ENCODE results near the gene FBN2. TPM values are rescaled to one million over a fixed set of nuclear protein-coding genes. Genes with fewer than 3 reads are reported as not detected.

The FBN2 gene
- total and polyA plus RNA-seq, 2 of the 4 experiments (the other 2 are of a cell fraction) = 26.7 to 69.0 TPM

- peak overlapping the region; percentile 41; the same call in 1 of the 2 replicates for H3K18ac ChIP-seq (ENCODE audit: low read depth, low read length)
- no peak overlapping the region for H3K56ac ChIP-seq (ENCODE audit: extremely low read depth, insufficient read depth, low read length)
- ATAC-seq (ENCODE audit: low read depth) = peak; percentile 32; the same call in 1 of the 2 replicates
- H3K9me3 ChIP-seq (ENCODE audit: control insufficient read depth, insufficient read depth, low read length) = no peaks in the 10 kb centered on the region
- H2BK5ac ChIP-seq (ENCODE audit: low read depth, low read length, poor library complexity, severe bottlenecking) = peak overlapping the region; percentile 5
- peak; percentile 42 for DNase-seq
- no peak overlapping the region for H3K4me3 ChIP-seq (ENCODE audit: insufficient read depth, low read depth, low read length)
- no peak overlapping the region for H3K9ac ChIP-seq (ENCODE audit: low read depth, low read length)
- no peak overlapping the region; the same call in 1 of the 2 replicates for H3K14ac ChIP-seq (replicated peaks; ENCODE audit: low read depth, low read length)
- TF ChIP-seq MAZ (IDR thresholded peaks at IDR 0.05; ENCODE audit: borderline replicate concordance, low read depth, low read length) (no peak), MXI1 (IDR thresholded peaks at IDR 0.05; ENCODE audit: borderline replicate concordance, low read depth, low read length) (no peak), MAFK (IDR thresholded peaks at IDR 0.05; ENCODE audit: low read depth, low read length) (no peak), USF2 (IDR thresholded peaks at IDR 0.05; ENCODE audit: low read depth, low read length) (no peak), RAD21 (IDR thresholded peaks at IDR 0.05; ENCODE audit: low read length) (no peak), ELK1 (IDR thresholded peaks at IDR 0.05; ENCODE audit: borderline replicate concordance, low read depth, low read length) (no peak), FOS (IDR thresholded peaks at IDR 0.05; ENCODE audit: low read depth, low read length) (no peak), CEBPB (IDR thresholded peaks at IDR 0.05; ENCODE audit: low read depth, low read length) (no peak)
- no peak overlapping the region for H2BK120ac ChIP-seq (ENCODE audit: low read depth, low read length)
- H3K4me1 ChIP-seq (ENCODE audit: control insufficient read depth, insufficient read depth, low read length) = peaks cover 2% of the 10 kb centered on the region
- H2AK5ac ChIP-seq (ENCODE audit: low read depth, low read length) = no peak overlapping the region
- no peak overlapping the region for H3K4me2 ChIP-seq (ENCODE audit: low read depth, low read length)
- no TSS peak for BruUV-seq (replicated peaks)
- no peak overlapping the region for H2AFZ ChIP-seq (replicated peaks; ENCODE audit: low read length, poor library complexity)
- WGBS, 2 experiments (ENCODE audit: extremely low coverage in 2 of 2, insufficient read length in 1 of 2) = no CpG with 5 or more reads among the region's 2 CpGs
- no peak overlapping the region for H3K4ac ChIP-seq (ENCODE audit: low read depth, low read length)
- ChIA-PET CTCF (interaction anchor here (0.7 to 1.0 kb wide), 4 partner anchors 8 to 544 kb away, joined by 3 to 4 read pairs (median 4); no protein-coding TSS in a partner anchor), POLR2A (ENCODE audit: unreplicated experiment) (no interaction called here)
- peaks cover 0 to 6% of the 10 kb centered on the region in 2 experiments; a peak in 2 of 4 replicates for H3K79me1 ChIP-seq (ENCODE audit: low read depth in 1 of 2, low read length in 2 of 2)
- H3K27ac ChIP-seq (ENCODE audit: insufficient read depth, low read length) = no peak overlapping the region
- H3K36me3 ChIP-seq (ENCODE audit: control insufficient read depth, insufficient read depth, low read length) = peaks cover 6% of the 10 kb centered on the region
- H4K8ac ChIP-seq (ENCODE audit: low read depth in 2 of 2, low read length in 2 of 2) = no peak overlapping the region
- H2BK15ac ChIP-seq (ENCODE audit: low read depth, low read length) = 0 out of 3 replicates have a peak overlapping the region, but pooled peaks have one; percentile 34
- intact Hi-C loops (cut with micrococcal nuclease) = no loop called here
- no peaks in the 10 kb centered on the region for H4K20me1 ChIP-seq (ENCODE audit: insufficient read depth, low read length)
- H2AK9ac ChIP-seq (replicated peaks; ENCODE audit: low read depth, low read length, poor library complexity) = no peak overlapping the region
- in situ Hi-C loops (cut with MboI; ENCODE audit: low sequenced_read_pairs) = no loop called here
- dilution Hi-C loops (cut with HindIII; ENCODE audit: low sequenced_read_pairs, unreplicated experiment) = no loop called here
- H3K9me1 ChIP-seq (ENCODE audit: insufficient read depth, low read length) = peaks cover 3% of the 10 kb centered on the region
- H3K27me3 ChIP-seq (ENCODE audit: control insufficient read depth, insufficient read depth, low read length) = no peaks in the 10 kb centered on the region
- H4K91ac ChIP-seq (ENCODE audit: insufficient read depth, low read depth, low read length) = no peak overlapping the region
- no peak overlapping the region for H4K5ac ChIP-seq (ENCODE audit: low read depth, low read length)
- H2BK20ac ChIP-seq (ENCODE audit: low read depth, low read length) = 0 out of 2 replicates have a peak overlapping the region, but pooled peaks have one; percentile 26
- H3K23ac ChIP-seq (ENCODE audit: low read depth, low read length) = no peak overlapping the region
Measured at GRCh38 chr5:128413356-128413755, 124.7 kb downstream of the FBN2 start.
